ENCODE results near the gene KRT36.

GRCh38 chr17:41478237-41478636, 11.5 kb downstream of the KRT36 start:
- TF ChIP-seq CTCF (IDR thresholded peaks at IDR 0.05) (no peak), POLR2A (IDR thresholded peaks at IDR 0.05) (no peak)
